HG03442 (cell line): Measurements from ENCODE around the gene GNAQ.
"Not testable (repeated sequence)": the region's sequence is repeated elsewhere in the genome, so short reads cannot be mapped to it uniquely, and the experiment has no call there.

Source experiments
- ATAC-seq: cut with Tn5 transposase; IDR thresholded peaks from one replicate; pipeline ENCODE4 v1.9.1; 2021; ENCODE audit warnings: mild to moderate bottlenecking, moderate library complexity; ENCODE audit not compliant: unreplicated experiment

GNAQ gene

GRCh38 chr9:77710965-77711648, 320.5 kb downstream of the GNAQ start:
- ATAC-seq = no peak

- no peak for ATAC-seq
Measured at GRCh38 chr9:77710316-77710715, 321.3 kb downstream of the GNAQ start.

- no peak for ATAC-seq
Measured at GRCh38 chr9:77708064-77708815, 323.4 kb downstream of the GNAQ start.

- no peak for ATAC-seq
Measured at GRCh38 chr9:77707383-77708063, 324.1 kb downstream of the GNAQ start.

GRCh38 chr9:77705636-77706035, 326.0 kb downstream of the GNAQ start:
- ATAC-seq = no peak

GRCh38 chr9:77702521-77703390, 328.9 kb downstream of the GNAQ start:
- not testable (repeated sequence) for ATAC-seq

- ATAC-seq = no peak
Measured at GRCh38 chr9:77697238-77697984, 334.2 kb downstream of the GNAQ start.

GRCh38 chr9:77690723-77691122, 340.9 kb downstream of the GNAQ start:
- not testable (repeated sequence) for ATAC-seq

GRCh38 chr9:77690119-77690518, 341.5 kb downstream of the GNAQ start:
- ATAC-seq = not testable (repeated sequence)

GRCh38 chr9:77687737-77688136, 343.9 kb downstream of the GNAQ start:
- not testable (repeated sequence) for ATAC-seq

- no peak for ATAC-seq
Measured at GRCh38 chr9:77680581-77680980, 351.0 kb downstream of the GNAQ start.

GRCh38 chr9:77679661-77680368, 351.8 kb downstream of the GNAQ start:
- no peak for ATAC-seq

GRCh38 chr9:77679088-77679487, 352.5 kb downstream of the GNAQ start:
- ATAC-seq = no peak

- no peak for ATAC-seq
Measured at GRCh38 chr9:77677957-77678535, 353.6 kb downstream of the GNAQ start.

- no peak for ATAC-seq
Measured at GRCh38 chr9:77677397-77677796, 354.2 kb downstream of the GNAQ start.

GRCh38 chr9:77673941-77674791, 357.4 kb downstream of the GNAQ start:
- ATAC-seq = no peak

GRCh38 chr9:77672183-77672582, 359.4 kb downstream of the GNAQ start:
- ATAC-seq = no peak

GRCh38 chr9:77667151-77667550, 364.5 kb downstream of the GNAQ start:
- no peak for ATAC-seq
